HEK293 (cell line): ENCODE measurements around the gene COL6A2.
A peak's percentile ranks its signal among the peaks of the same experiment; 100 is the strongest.

Source experiments
- KLF1 ChIP-seq: fragments of 450-650 bp; formaldehyde crosslinking; IDR thresholded peaks from 2 replicates; pipeline ENCODE4 v1.5.1; 2016; ENCODE audit warnings: missing biosample characterization, missing genetic modification characterization
- SP3 ChIP-seq: fragments of 450-650 bp; formaldehyde crosslinking; IDR thresholded peaks from 2 replicates; pipeline ENCODE4 v1.5.1; 2016; ENCODE audit warnings: missing biosample characterization, missing genetic modification characterization
- ZBTB7A ChIP-seq: fragments of 450-650 bp; formaldehyde crosslinking; IDR thresholded peaks from 2 replicates; pipeline ENCODE4 v1.5.1; 2016; ENCODE audit warnings: low read depth, missing biosample characterization, missing genetic modification characterization
- ZNF23 ChIP-seq: fragments of 450-650 bp; formaldehyde crosslinking; IDR thresholded peaks from 2 replicates; pipeline ENCODE4 v1.5.1; 2016; ENCODE audit warnings: missing biosample characterization, missing genetic modification characterization, borderline replicate concordance
- ZNF473 ChIP-seq: fragments of 450-650 bp; formaldehyde crosslinking; IDR thresholded peaks from 2 replicates; pipeline ENCODE4 v1.5.1; 2017; ENCODE audit warnings: missing biosample characterization, missing genetic modification characterization
- ZNF529 ChIP-seq: fragments of 450-650 bp; formaldehyde crosslinking; IDR thresholded peaks from 2 replicates; pipeline ENCODE4 v1.5.1; 2017; ENCODE audit warnings: missing genetic modification characterization, missing biosample characterization; ENCODE audit not compliant: insufficient replicate concordance
- ZNF701 ChIP-seq: fragments of 450-650 bp; formaldehyde crosslinking; IDR thresholded peaks from 2 replicates; pipeline ENCODE4 v1.5.1; 2016; ENCODE audit warnings: missing biosample characterization, missing genetic modification characterization
- ZNF785 ChIP-seq: fragments of 450-650 bp; formaldehyde crosslinking; IDR thresholded peaks from 2 replicates; pipeline ENCODE4 v1.5.1; 2016; ENCODE audit warnings: missing biosample characterization, missing genetic modification characterization
- ZSCAN23 ChIP-seq: fragments of 450-650 bp; formaldehyde crosslinking; IDR thresholded peaks from 2 replicates; pipeline ENCODE4 v1.5.1; 2016; ENCODE audit warnings: missing biosample characterization, missing genetic modification characterization
- TF ChIP-seq, protein P1 (sequence below): fragments of 450-650 bp; formaldehyde crosslinking; optimal IDR thresholded peaks from 2 replicates; pipeline ENCODE3; 2016; ENCODE audit warnings: missing biosample characterization, mild to moderate bottlenecking, missing genetic modification characterization
- TF ChIP-seq, protein P2 (sequence below): fragments of 450-650 bp; formaldehyde crosslinking; IDR thresholded peaks from 2 replicates; pipeline ENCODE4 v1.5.1; 2017; ENCODE audit warnings: missing biosample characterization, missing genetic modification characterization
- TF ChIP-seq, protein P3 (sequence below): fragments of 450-650 bp; formaldehyde crosslinking; IDR thresholded peaks from 2 replicates; pipeline ENCODE4; 2016; ENCODE audit warnings: missing biosample characterization, missing genetic modification characterization
- TF ChIP-seq, protein P4 (sequence below): fragments of 450-650 bp; formaldehyde crosslinking; IDR thresholded peaks from 2 replicates; pipeline ENCODE4 v1.5.1; 2017; ENCODE audit warnings: missing biosample characterization, missing genetic modification characterization
- TF ChIP-seq, protein P5 (sequence below): fragments of 450-650 bp; formaldehyde crosslinking; IDR thresholded peaks from 2 replicates; pipeline ENCODE4 v1.5.1; 2016; ENCODE audit warnings: missing biosample characterization, missing genetic modification characterization
- TF ChIP-seq, protein P6 (sequence below): fragments of 450-650 bp; formaldehyde crosslinking; IDR thresholded peaks from 2 replicates; pipeline ENCODE4 v1.5.1; 2016; ENCODE audit warnings: missing biosample characterization, missing genetic modification characterization

COL6A2 gene

DNA sequence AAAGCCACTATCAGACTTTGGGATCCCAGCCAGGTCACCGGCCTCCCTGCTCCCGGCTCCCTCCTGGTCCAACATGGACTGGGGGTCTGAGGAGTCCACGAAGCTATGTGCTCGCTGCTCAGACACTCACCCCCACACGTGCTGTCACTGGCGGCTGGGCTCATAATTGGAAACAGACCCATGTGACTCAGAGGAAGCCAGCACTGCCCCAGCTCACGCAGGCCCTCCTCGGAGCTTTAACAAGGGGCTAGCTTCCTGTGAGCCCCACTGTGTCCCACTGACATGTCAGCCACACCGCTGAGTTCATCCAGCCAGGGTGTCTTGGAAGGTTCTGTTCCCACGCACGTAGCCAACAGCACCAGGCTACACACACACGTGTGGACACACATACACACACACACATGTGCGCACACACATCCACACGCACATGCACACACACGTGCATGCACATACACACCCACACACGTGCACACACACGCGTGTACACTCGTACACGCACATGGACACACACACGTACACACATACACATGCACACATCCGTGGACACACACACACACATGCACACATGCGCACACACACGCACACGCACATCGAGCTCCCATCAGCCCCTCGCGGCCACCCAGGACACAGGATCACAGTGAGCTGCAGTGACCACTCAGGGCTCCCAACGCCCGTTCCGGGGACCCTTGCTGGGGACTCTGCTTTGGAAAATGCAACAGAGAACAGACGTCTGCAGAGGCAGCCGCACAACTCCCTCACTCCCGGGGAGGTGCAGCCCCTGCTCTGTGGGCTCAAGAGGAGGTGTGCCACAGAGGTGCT, 18.4 kb upstream of the COL6A2 start (continued):
- TF ChIP-seq ZNF529 (tag by site-specific recombination), result no peak
- no peak for TF ChIP-seq SP3
- TF ChIP-seq, protein P1, sequence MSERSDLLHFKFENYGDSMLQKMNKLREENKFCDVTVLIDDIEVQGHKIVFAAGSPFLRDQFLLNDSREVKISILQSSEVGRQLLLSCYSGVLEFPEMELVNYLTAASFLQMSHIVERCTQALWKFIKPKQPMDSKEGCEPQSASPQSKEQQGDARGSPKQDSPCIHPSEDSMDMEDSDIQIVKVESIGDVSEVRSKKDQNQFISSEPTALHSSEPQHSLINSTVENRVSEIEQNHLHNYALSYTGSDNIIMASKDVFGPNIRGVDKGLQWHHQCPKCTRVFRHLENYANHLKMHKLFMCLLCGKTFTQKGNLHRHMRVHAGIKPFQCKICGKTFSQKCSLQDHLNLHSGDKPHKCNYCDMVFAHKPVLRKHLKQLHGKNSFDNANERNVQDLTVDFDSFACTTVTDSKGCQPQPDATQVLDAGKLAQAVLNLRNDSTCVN (tag by site-specific recombination), result peak; percentile 12
- TF ChIP-seq, protein P2, sequence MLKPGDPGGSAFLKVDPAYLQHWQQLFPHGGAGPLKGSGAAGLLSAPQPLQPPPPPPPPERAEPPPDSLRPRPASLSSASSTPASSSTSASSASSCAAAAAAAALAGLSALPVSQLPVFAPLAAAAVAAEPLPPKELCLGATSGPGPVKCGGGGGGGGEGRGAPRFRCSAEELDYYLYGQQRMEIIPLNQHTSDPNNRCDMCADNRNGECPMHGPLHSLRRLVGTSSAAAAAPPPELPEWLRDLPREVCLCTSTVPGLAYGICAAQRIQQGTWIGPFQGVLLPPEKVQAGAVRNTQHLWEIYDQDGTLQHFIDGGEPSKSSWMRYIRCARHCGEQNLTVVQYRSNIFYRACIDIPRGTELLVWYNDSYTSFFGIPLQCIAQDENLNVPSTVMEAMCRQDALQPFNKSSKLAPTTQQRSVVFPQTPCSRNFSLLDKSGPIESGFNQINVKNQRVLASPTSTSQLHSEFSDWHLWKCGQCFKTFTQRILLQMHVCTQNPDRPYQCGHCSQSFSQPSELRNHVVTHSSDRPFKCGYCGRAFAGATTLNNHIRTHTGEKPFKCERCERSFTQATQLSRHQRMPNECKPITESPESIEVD (tag by site-specific recombination), result no peak
- TF ChIP-seq ZNF23 (tag by site-specific recombination), result no peak
- no peak for TF ChIP-seq KLF1 (tag by site-specific recombination)
- TF ChIP-seq, protein P3, sequence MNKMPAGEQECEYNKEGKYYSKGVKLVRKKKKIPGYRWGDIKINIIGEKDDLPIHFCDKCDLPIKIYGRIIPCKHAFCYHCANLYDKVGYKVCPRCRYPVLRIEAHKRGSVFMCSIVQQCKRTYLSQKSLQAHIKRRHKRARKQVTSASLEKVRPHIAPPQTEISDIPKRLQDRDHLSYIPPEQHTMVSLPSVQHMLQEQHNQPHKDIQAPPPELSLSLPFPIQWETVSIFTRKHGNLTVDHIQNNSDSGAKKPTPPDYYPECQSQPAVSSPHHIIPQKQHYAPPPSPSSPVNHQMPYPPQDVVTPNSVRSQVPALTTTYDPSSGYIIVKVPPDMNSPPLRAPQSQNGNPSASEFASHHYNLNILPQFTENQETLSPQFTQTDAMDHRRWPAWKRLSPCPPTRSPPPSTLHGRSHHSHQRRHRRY (tag by site-specific recombination), result no peak
- 0 out of 2 replicates have a peak, but pooled peaks have one; percentile 27 for TF ChIP-seq ZBTB7A (tag by site-specific recombination)
- TF ChIP-seq, protein P4, sequence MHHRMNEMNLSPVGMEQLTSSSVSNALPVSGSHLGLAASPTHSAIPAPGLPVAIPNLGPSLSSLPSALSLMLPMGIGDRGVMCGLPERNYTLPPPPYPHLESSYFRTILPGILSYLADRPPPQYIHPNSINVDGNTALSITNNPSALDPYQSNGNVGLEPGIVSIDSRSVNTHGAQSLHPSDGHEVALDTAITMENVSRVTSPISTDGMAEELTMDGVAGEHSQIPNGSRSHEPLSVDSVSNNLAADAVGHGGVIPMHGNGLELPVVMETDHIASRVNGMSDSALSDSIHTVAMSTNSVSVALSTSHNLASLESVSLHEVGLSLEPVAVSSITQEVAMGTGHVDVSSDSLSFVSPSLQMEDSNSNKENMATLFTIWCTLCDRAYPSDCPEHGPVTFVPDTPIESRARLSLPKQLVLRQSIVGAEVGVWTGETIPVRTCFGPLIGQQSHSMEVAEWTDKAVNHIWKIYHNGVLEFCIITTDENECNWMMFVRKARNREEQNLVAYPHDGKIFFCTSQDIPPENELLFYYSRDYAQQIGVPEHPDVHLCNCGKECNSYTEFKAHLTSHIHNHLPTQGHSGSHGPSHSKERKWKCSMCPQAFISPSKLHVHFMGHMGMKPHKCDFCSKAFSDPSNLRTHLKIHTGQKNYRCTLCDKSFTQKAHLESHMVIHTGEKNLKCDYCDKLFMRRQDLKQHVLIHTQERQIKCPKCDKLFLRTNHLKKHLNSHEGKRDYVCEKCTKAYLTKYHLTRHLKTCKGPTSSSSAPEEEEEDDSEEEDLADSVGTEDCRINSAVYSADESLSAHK, result no peak
- TF ChIP-seq ZNF701 (tag by site-specific recombination), result no peak
- no peak for TF ChIP-seq ZSCAN23
- TF ChIP-seq, protein P5, sequence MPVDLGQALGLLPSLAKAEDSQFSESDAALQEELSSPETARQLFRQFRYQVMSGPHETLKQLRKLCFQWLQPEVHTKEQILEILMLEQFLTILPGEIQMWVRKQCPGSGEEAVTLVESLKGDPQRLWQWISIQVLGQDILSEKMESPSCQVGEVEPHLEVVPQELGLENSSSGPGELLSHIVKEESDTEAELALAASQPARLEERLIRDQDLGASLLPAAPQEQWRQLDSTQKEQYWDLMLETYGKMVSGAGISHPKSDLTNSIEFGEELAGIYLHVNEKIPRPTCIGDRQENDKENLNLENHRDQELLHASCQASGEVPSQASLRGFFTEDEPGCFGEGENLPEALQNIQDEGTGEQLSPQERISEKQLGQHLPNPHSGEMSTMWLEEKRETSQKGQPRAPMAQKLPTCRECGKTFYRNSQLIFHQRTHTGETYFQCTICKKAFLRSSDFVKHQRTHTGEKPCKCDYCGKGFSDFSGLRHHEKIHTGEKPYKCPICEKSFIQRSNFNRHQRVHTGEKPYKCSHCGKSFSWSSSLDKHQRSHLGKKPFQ, result no peak
- TF ChIP-seq ZNF785 (tag by site-specific recombination), result no peak
- no peak for TF ChIP-seq ZNF473 (tag by site-specific recombination)
- TF ChIP-seq, protein P6, sequence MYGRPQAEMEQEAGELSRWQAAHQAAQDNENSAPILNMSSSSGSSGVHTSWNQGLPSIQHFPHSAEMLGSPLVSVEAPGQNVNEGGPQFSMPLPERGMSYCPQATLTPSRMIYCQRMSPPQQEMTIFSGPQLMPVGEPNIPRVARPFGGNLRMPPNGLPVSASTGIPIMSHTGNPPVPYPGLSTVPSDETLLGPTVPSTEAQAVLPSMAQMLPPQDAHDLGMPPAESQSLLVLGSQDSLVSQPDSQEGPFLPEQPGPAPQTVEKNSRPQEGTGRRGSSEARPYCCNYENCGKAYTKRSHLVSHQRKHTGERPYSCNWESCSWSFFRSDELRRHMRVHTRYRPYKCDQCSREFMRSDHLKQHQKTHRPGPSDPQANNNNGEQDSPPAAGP (tag by site-specific recombination), result no peak
- TF ChIP-seq, all 188 proteins: peak for 5
